Measurements from ENCODE around the gene LAIR1.
"Not testable (repeated sequence)": the region's sequence is repeated elsewhere in the genome, so short reads cannot be mapped to it uniquely, and the experiment has no call there.

Gene LAIR1

GRCh38 chr19:54335979-54336892 is 28.5 kb downstream of the LAIR1 start:
- H3K36me3 Mint-ChIP-seq (ENCODE audit: insufficient read depth): no peaks in the 10 kb centered on the region
- no peak overlapping the region for H3K4me3 Mint-ChIP-seq
- no peaks in the 10 kb centered on the region for H3K4me1 Mint-ChIP-seq
- ATAC-seq (replicated peaks; ENCODE audit: extremely low read depth, poor library complexity, severe bottlenecking) (no peak), DNase-seq (ENCODE audit: low spot score in 2 of 2) (no peak)
- H3K27me3 Mint-ChIP-seq: peaks cover 57% of the 10 kb centered on the region
- H3K27ac Mint-ChIP-seq (ENCODE audit: low read depth): peak overlapping the region; percentile 4
- H3K9me3 Mint-ChIP-seq: no peaks in the 10 kb centered on the region

DNA sequence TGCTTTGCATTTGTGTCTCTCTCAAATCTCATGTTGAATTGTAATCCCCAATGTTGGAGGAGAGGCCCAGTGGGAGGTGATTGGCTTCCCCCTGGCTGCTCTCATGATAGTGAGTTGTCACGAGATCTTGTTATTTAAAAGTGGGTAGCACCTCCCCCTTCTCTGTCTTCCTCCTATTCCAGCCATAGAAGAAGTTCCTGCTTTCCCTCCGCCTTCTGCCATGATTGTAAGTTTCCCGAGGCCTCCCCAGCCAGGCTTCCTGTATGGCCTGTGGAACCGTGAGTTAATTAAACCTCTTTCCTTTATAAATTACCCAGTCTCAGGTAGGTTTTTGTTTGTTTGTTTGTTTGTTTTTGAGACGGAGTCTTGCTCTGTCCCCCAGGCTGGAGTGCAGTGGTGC is 29.6 kb downstream of the LAIR1 start:
- H3K27ac Mint-ChIP-seq (ENCODE audit: low read depth): no peak overlapping the region
- no peak overlapping the region for H3K4me3 Mint-ChIP-seq
- peaks cover 54% of the 10 kb centered on the region for H3K27me3 Mint-ChIP-seq
- H3K4me1 Mint-ChIP-seq: no peaks in the 10 kb centered on the region
- H3K36me3 Mint-ChIP-seq (ENCODE audit: insufficient read depth): no peaks in the 10 kb centered on the region
- ATAC-seq (replicated peaks; ENCODE audit: extremely low read depth, poor library complexity, severe bottlenecking) (no peak), DNase-seq (ENCODE audit: low spot score in 2 of 2) (no peak)
- H3K9me3 Mint-ChIP-seq: no peaks in the 10 kb centered on the region

- H3K27ac Mint-ChIP-seq (ENCODE audit: low read depth): no peak overlapping the region
- H3K9me3 Mint-ChIP-seq: no peaks in the 10 kb centered on the region
- no peaks in the 10 kb centered on the region for H3K36me3 Mint-ChIP-seq (ENCODE audit: insufficient read depth)
- no peaks in the 10 kb centered on the region for H3K4me1 Mint-ChIP-seq
- peaks cover 40% of the 10 kb centered on the region for H3K27me3 Mint-ChIP-seq
- DNase-seq (ENCODE audit: low spot score in 2 of 2) (no peak), ATAC-seq (replicated peaks; ENCODE audit: extremely low read depth, poor library complexity, severe bottlenecking) (no peak)
- no peak overlapping the region for H3K4me3 Mint-ChIP-seq
These were observed 31.0 kb downstream of the LAIR1 start for GRCh38 chr19:54333586-54334298.

DNA sequence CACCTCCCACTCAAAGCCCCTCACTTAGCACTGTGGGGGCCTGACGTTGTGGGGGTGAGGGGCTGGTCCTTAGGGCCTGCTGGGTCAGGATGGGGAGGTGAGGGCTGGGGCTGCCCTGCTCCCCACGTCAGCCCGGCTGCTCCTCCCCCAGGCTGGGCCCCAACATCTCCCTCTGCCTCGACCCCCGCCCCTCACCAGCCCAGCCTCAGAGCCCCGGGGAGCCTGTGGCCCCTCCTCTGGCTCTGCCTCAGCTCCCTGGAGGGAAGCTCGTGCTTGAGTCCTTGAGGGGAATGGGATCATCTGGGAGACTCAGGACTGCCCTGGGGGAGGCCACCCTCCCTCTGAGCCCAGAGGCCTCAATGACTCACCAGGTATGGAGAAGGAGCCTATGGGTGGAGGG is 32.6 kb downstream of the LAIR1 start:
- no peak overlapping the region for H3K4me3 Mint-ChIP-seq
- no peak for ATAC-seq (replicated peaks; ENCODE audit: extremely low read depth, poor library complexity, severe bottlenecking)
- DNase-seq (ENCODE audit: low spot score in 2 of 2): no peak
- H3K4me1 Mint-ChIP-seq: no peaks in the 10 kb centered on the region
- H3K27ac Mint-ChIP-seq (ENCODE audit: low read depth): no peak overlapping the region
- no peaks in the 10 kb centered on the region for H3K36me3 Mint-ChIP-seq (ENCODE audit: insufficient read depth)
- no peaks in the 10 kb centered on the region for H3K9me3 Mint-ChIP-seq
- H3K27me3 Mint-ChIP-seq: peaks cover 24% of the 10 kb centered on the region

GRCh38 chr19:54331626-54332025 is 33.1 kb downstream of the LAIR1 start:
- DNase-seq (ENCODE audit: low spot score in 2 of 2) (no peak), ATAC-seq (replicated peaks; ENCODE audit: extremely low read depth, poor library complexity, severe bottlenecking) (no peak)
- Mint-ChIP-seq H3K9me3 (no peaks in the 10 kb centered on the region), H3K4me1 (no peaks in the 10 kb centered on the region), H3K27me3 (peaks cover 21% of the 10 kb centered on the region), H3K4me3 (no peak overlapping the region), H3K36me3 (ENCODE audit: insufficient read depth) (no peaks in the 10 kb centered on the region), H3K27ac (ENCODE audit: low read depth) (no peak overlapping the region)

DNA sequence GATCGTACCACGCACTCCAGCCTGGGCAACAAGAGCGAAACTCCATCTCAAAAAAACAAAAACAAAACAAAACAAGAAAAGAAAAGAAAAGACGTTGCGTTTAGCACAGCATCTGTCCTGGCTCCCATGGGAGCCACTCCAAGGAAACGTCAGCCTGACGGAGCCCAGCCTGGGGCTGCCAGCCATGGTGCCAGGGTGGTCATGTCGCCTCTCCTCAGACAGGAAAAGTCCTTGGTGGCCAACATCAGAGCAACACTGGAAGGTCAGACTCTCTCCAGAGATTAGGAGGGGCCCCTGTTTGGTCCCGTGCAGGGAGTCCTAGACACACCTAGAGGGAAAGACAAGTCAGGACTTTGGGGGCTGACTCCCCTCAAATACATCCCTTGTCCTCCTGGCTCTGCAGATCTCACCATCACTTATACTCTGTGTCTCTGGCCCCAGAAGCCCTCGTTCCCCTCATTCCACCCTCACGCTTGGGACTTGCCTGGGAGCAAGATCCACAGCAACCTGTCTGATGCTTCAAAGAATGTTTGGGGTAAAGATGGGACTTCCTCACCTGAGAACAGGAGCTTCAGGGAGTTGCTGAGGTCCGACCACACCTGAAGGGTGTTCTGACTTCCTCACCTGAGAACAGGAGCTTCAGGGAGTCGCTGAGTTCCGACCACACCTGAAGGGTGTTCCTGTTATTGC is 35.1 kb downstream of the LAIR1 start:
- H3K27ac Mint-ChIP-seq (ENCODE audit: low read depth): no peak overlapping the region
- peaks cover 15% of the 10 kb centered on the region for H3K27me3 Mint-ChIP-seq
- no peaks in the 10 kb centered on the region for H3K9me3 Mint-ChIP-seq
- ATAC-seq (replicated peaks; ENCODE audit: extremely low read depth, poor library complexity, severe bottlenecking) (no peak), DNase-seq (ENCODE audit: low spot score in 2 of 2) (no peak)
- H3K4me1 Mint-ChIP-seq: no peaks in the 10 kb centered on the region
- no peak overlapping the region for H3K4me3 Mint-ChIP-seq
- no peaks in the 10 kb centered on the region for H3K36me3 Mint-ChIP-seq (ENCODE audit: insufficient read depth)

DNA sequence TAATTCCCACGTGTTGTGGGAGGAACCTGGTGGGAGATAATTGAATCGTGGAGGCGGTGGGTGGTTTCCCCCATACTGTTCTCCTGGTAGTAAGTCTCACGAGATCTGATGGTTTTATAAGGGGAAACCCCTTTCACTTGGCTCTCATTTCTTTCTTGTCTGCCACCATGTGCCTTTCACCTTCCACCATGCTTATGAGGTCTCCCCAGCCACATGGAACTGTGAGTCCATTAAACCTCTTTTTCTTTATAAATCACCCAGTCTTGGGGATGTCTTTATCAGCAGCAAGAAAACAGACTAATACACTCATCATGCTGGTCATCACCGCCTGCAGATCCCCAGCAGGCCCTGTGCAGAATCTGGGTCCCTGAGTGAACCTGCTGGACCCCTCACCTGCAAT is 36.0 kb downstream of the LAIR1 start:
- not testable (repeated sequence) for H3K27ac Mint-ChIP-seq (ENCODE audit: low read depth); H3K4me1 Mint-ChIP-seq; H3K36me3 Mint-ChIP-seq (ENCODE audit: insufficient read depth); ATAC-seq (replicated peaks; ENCODE audit: extremely low read depth, poor library complexity, severe bottlenecking); DNase-seq (ENCODE audit: low spot score in 2 of 2); H3K9me3 Mint-ChIP-seq; H3K4me3 Mint-ChIP-seq
- H3K27me3 Mint-ChIP-seq: peaks cover 12% of the 10 kb centered on the region

GRCh38 chr19:54325631-54326030 is 39.1 kb downstream of the LAIR1 start:
- no peak overlapping the region for H3K27ac Mint-ChIP-seq (ENCODE audit: low read depth)
- no peak overlapping the region for H3K4me3 Mint-ChIP-seq
- no peak for DNase-seq (ENCODE audit: low spot score in 2 of 2)
- no peak for ATAC-seq (replicated peaks; ENCODE audit: extremely low read depth, poor library complexity, severe bottlenecking)
- H3K36me3 Mint-ChIP-seq (ENCODE audit: insufficient read depth): no peaks in the 10 kb centered on the region
- H3K4me1 Mint-ChIP-seq: no peaks in the 10 kb centered on the region
- no peaks in the 10 kb centered on the region for H3K9me3 Mint-ChIP-seq
- H3K27me3 Mint-ChIP-seq: peaks cover 28% of the 10 kb centered on the region

GRCh38 chr19:54325194-54325621 is 39.5 kb downstream of the LAIR1 start:
- Mint-ChIP-seq H3K36me3 (ENCODE audit: insufficient read depth) (no peaks in the 10 kb centered on the region), H3K27ac (ENCODE audit: low read depth) (no peak overlapping the region), H3K4me1 (no peaks in the 10 kb centered on the region), H3K9me3 (no peaks in the 10 kb centered on the region), H3K4me3 (no peak overlapping the region), H3K27me3 (peaks cover 32% of the 10 kb centered on the region)
- DNase-seq (ENCODE audit: low spot score in 2 of 2) (peak in 1 of 2 donors; percentile 48), ATAC-seq (replicated peaks; ENCODE audit: extremely low read depth, poor library complexity, severe bottlenecking) (peak; percentile 40)

GRCh38 chr19:54324071-54324470 is 40.7 kb downstream of the LAIR1 start:
- no peaks in the 10 kb centered on the region for H3K9me3 Mint-ChIP-seq
- DNase-seq (ENCODE audit: low spot score in 2 of 2) (no peak), ATAC-seq (replicated peaks; ENCODE audit: extremely low read depth, poor library complexity, severe bottlenecking) (no peak)
- peaks cover 37% of the 10 kb centered on the region for H3K27me3 Mint-ChIP-seq
- H3K4me1 Mint-ChIP-seq: no peaks in the 10 kb centered on the region
- no peaks in the 10 kb centered on the region for H3K36me3 Mint-ChIP-seq (ENCODE audit: insufficient read depth)
- no peak overlapping the region for H3K27ac Mint-ChIP-seq (ENCODE audit: low read depth)
- H3K4me3 Mint-ChIP-seq: no peak overlapping the region

GRCh38 chr19:54322934-54323333 is 41.8 kb downstream of the LAIR1 start:
- ATAC-seq (replicated peaks; ENCODE audit: extremely low read depth, poor library complexity, severe bottlenecking); H3K4me1 Mint-ChIP-seq; H3K27ac Mint-ChIP-seq (ENCODE audit: low read depth); H3K36me3 Mint-ChIP-seq (ENCODE audit: insufficient read depth); H3K9me3 Mint-ChIP-seq; DNase-seq (ENCODE audit: low spot score in 2 of 2); H3K4me3 Mint-ChIP-seq: not testable (repeated sequence)
- H3K27me3 Mint-ChIP-seq: peaks cover 37% of the 10 kb centered on the region

DNA sequence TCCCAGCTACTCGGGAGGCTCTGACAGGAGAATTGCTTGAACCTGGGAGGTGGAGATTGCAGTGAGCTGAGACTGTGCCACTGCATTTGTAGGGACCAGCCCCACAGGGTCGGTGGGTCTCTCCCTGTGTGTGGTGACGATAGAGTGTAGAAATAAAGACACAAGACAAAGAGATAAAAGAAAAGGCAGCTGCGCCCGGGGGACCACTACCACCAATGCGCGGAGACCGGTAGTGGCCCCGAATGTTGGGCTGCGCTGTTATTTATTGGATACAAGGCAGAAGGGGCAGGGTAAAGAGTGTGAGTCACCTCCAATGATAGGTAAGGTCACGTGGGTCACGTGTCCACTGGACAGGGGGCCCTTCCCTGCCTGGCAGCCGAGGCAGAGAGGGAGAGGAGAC is 42.4 kb downstream of the LAIR1 start:
- Mint-ChIP-seq H3K27ac (ENCODE audit: low read depth) (peak overlapping the region; percentile 39), H3K27me3 (peaks cover 37% of the 10 kb centered on the region)
- not testable (repeated sequence) for DNase-seq (ENCODE audit: low spot score in 2 of 2); H3K4me3 Mint-ChIP-seq; H3K4me1 Mint-ChIP-seq; H3K36me3 Mint-ChIP-seq (ENCODE audit: insufficient read depth); ATAC-seq (replicated peaks; ENCODE audit: extremely low read depth, poor library complexity, severe bottlenecking); H3K9me3 Mint-ChIP-seq
